Forelimb muscle (tissue), 1 donor: ENCODE data around the gene CLNK. TPM values are rescaled to one million over a fixed set of nuclear protein-coding genes. Genes with fewer than 3 reads are reported as not detected.
A peak's percentile ranks its signal among the peaks of the same experiment; 100 is the strongest.

Experiments
- DNase-seq: peaks from one replicate; pipeline ENCODE4 v3.0.0-alpha.2; 2013; ENCODE audit warnings: low read depth
- polyA plus RNA-seq: library from polyadenylated mRNA; unstranded; fragments of 120-200 nt; gene quantifications from one replicate; pipeline ENCODE4 v1.2.1, GENCODE V29; 2013; ENCODE audit not compliant: insufficient read length

Gene CLNK
- polyA plus RNA-seq, 1 donor: 0.34 TPM

DNA sequence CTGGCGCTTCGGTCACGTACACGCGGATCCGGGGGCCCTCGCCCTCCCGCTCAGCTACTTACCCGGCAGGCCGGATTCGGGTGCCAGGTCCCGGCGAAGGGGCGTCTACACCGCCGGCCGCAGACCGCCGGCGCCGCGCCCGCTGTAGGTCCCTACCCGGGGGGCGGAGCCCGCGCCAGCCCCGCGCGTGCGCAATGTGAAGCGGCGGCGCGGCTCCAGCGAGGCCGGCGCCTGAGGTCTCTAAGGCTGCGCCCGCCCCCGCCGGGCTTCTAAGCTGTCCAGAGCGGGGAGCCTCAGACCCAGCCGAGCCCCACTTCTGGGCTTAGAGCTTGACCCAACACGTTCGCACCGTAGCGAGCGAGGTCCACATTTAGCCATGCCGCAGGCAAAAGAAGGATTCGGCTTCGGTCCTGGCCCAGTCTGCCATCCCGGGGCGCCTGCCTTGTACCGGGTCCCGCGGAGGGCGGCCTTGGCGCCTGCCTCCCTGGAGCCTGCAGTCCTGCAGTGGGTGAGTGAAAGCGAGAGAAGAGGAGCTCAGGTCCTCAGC, 227.2 kb downstream of the CLNK start, which contains the start of gene ZNF518B:
Gene ZNF518B, minus strand, starts transcription at position 172 of the 547 bp plus-strand sequence. CDS start 11,098 bp downstream, outside the sequence.
- peak; percentile 20 for DNase-seq

DNA sequence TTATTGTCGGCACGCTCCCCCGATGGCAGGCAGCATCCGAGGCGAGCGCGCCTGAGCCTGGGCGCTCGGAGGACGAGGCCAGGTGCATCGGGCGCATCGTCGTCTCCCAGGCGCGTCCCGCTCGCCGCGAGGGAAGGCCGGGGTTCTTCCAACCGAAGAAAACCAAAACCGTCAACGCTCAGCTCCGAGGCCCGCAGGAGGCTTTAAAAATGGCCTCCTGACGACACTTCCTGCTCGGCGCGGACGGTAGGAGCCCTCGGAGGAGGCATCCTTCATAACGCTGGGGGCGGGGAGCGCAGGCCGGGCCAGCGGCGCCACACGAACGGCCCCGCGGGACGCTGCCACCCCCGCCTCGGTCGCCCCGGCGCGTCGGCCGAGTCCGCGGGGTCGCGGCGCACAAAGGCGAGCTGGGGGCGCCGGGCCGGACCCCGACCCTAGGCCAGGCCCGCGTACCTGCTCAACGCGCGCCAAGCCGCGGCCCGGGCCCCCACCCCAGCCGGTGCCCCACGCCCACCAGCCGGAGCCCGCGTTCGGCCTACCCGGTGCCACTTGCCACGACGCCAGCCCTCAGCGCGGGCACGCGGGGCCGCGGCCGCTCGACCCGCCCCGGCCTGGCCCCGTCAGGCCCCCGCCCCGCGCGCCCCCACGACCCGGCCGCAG, 227.8 kb downstream of the CLNK start:
- peak; percentile 5 for DNase-seq

DNA sequence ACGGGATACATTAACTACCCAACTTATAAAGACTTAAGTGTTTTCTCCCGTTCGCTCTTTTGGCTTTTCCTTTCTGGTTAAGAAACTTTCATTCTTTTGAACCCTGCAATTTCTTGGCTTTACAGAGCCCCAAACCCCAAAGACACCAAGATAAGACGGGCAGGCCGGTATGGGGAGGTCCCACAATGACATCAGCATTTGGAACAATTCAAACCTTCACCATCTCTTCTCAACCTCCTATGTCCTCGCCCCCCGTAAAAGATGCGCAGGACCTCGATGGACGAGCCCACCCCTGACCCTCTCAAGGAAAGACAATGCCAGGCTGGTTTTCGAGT, 228.3 kb downstream of the CLNK start:
- no peak for DNase-seq

DNA sequence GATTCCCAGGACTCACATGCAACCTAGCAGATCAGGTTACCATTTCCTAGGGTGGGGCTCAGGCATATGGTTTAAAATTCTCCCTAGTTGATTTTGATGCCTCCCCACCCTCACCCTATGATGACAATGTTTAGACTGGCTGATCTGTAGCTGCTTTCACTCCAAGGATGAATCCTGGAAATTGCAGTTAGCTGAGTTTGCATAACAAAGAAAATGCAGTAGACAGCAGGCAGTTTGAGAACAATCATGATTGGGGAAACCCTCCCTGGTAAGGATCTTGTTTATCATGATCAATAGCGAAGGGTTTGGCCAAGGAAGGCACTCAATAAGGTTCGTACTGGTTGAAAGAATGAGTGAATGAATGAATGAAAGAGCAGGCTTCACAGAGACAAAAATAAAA, 229.4 kb downstream of the CLNK start:
- DNase-seq: no peak

DNA sequence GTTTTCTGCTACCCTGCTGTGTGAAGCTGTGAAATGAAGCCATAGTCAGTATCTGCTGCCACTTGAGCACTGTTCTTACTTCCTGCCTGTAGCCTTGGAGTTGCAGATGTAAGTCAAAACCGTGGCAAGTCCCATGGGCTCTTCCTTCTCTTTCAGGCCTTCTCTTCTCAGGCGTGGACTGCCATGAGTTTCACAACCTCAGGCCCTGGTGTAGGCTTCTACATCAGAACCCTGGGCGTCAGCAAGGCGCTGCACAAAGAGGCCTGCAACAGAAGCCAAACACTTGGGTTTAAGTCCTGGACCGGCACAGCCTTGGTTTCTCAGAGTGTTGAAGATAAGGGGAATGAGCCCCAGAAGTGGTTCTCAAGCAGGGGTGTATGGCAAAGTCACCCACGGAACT, 229.8 kb downstream of the CLNK start:
- DNase-seq: no peak

DNA sequence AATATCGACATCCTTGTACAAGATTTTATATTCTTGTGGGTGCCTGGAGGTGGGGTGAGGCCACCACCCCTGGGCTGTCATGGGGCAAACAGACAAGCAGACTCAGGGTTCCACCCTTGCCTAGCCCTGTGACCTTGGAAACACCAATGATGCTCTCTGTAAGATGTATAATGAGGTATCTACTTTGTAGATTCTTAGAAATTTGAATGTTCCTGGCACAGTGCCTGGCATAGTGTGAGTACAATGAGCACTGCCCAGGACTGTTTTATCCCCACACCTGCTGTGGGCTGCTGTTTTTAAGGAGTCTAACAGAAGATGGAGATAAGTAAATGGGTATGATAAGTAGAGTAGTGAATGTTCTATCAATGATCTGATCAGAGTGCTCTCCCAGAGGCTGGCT, 230.4 kb downstream of the CLNK start:
- DNase-seq: no peak

DNA sequence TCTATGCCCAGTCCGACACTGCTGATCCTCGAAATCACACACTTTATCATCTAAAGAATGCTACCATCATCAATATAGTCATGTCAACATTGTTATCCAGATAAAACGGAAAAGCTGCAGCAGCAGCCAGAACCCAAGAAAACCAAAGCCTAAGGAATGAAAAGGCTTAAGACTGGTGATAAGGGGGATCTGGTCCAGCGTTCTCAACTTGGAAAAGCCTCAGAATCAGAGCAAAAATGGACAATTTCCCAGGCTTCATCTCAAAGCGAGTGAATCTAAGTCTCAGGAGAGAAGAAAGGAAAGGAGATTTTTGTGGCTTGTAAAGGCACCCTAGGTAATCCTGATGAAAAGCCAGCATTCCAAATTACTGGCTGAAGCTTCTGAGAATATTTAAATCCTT, 235.6 kb downstream of the CLNK start:
- no peak for DNase-seq

DNA sequence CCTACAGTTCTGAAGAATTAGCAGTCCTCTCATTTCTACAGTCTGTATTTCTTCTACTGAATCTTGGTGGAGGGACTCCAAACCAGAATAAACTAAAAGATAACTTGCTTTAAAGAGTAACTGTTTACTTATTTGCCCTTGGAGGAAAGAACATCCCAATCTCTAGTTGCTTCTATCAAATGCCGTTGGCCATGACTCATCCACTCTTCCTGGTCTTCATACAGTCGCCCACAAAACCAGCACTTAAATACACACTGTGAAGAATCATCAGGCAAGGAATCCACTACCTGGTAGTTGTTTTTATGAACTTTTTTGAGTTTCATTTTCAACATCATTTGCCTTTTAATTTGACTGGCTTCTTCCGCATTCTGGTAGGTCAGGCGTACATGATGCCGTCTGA, 241.6 kb downstream of the CLNK start:
- DNase-seq: no peak

DNA sequence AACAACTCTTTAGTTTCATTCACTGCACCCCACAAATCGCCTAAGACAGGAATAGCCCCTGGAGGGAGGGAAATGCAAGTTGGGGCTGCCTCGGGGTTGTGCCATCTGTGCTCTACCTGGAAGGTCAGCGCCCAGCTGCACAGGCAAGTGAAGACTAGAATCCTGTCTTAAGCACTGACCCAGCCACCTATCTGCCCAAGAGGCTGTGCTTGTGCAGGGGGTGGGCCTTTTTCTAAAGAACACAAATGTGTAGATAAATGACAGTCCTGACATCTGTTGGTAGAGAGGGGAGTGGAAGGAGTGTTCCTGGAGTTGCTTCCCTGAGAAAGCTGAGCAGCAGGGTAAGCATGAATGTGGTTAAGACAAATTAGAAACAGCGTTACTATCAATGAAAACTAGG, 243.1 kb downstream of the CLNK start:
- no peak for DNase-seq

DNA sequence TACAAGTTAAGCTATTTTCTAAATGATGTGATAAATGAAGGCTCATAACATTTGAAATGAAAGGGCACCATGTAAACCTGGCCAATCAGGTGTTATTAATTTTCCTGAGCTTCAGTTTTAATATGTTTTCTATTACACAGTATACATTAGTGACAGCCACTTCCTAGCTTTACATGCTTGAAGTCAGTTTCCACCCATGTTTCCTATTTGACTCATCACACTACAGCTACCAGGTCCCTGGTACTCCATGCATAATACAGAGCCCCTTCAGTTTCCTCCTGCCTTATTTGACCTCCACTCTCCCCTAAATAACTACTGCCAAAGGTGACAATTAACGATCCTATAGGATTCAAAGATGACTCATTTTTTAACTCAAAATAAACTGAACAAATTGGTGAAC, 245.6 kb downstream of the CLNK start:
- DNase-seq: no peak

DNA sequence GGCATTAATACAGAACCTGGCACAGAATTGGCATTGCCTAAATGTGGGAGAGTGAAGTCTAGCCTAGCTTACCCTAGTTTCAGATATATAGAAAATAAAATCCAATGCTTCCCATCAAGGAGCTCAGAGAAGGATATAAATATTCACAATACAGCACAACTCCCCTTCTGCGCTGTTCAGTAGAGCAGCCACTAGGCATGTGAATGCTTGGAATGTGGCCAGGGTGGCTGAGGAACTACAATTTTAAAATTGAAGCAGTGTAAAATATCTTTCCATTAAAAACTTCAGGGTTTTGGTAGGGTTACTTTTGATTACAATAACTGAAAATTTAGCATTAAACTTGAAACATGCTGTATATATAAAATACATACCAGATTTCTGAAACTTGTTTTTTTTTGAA, 246.8 kb downstream of the CLNK start:
- DNase-seq: no peak

Other genes with a start within 250 kb of the CLNK start
- gene ZNF518B, start 227.3 kb downstream of the CLNK start, polyA plus RNA-seq: 14.5 TPM